Suprapubic skin (tissue), 4 donors: ENCODE data around the gene CADM2. TPM values are rescaled to one million over a fixed set of nuclear protein-coding genes. Genes with fewer than 3 reads are reported as not detected.

Experiments
- DNase-seq, 2 donors: peaks; one replicate each; pipeline ENCODE4 v3.0.0-alpha.2; 2019; ENCODE audit warnings: low spot score in 2 of 2
- H3K27ac ChIP-seq: fragments of 200-600 bp; sonication (generic); one replicate; pipeline ENCODE4 v1.5.1; 2019
- H3K27me3 ChIP-seq: fragments of 200-600 bp; sonication (generic); one replicate; pipeline ENCODE4 v1.5.1; 2019
- H3K36me3 ChIP-seq: fragments of 200-600 bp; sonication (generic); one replicate; pipeline ENCODE4 v1.5.1; 2019
- H3K4me1 ChIP-seq: fragments of 200-600 bp; sonication (generic); one replicate; pipeline ENCODE4 v1.5.1; 2019
- H3K4me3 ChIP-seq: fragments of 200-600 bp; sonication (generic); one replicate; pipeline ENCODE4 v1.5.1; 2019; ENCODE audit warnings: mild to moderate bottlenecking
- H3K9me3 ChIP-seq: fragments of 200-600 bp; sonication (generic); one replicate; pipeline ENCODE4 v1.5.1; 2019
- CTCF ChIP-seq, 2 donors: fragments of 200-600 bp in 1 of 2; fragments of 450-650 bp in 1 of 2; sonication (generic) in 1 of 2; IDR thresholded peaks; one replicate each; pipeline ENCODE4 v1.5.1; 2016 to 2019; ENCODE audit warnings: antibody characterized with exemption in 2 of 2, mild to moderate bottlenecking in 1 of 2, moderate library complexity in 1 of 2
- EP300 ChIP-seq: sonication (generic); formaldehyde crosslinking; IDR thresholded peaks from one replicate; pipeline ENCODE4 v1.6.1; 2017; ENCODE audit warnings: antibody characterized with exemption
- POLR2A ChIP-seq, 2 donors: fragments of 450-650 bp; IDR thresholded peaks; one replicate each; pipeline ENCODE4 v1.6.1; 2017; ENCODE audit warnings: antibody characterized with exemption in 2 of 2, mild to moderate bottlenecking in 2 of 2, moderate library complexity in 2 of 2
- POLR2AphosphoS5 ChIP-seq, 3 donors: sonication (generic); formaldehyde crosslinking; IDR thresholded peaks; one replicate each; pipeline ENCODE4 v1.6.1; 2017; ENCODE audit warnings: antibody characterized with exemption in 3 of 3
- WGBS: methylation state at CpG from one replicate; pipeline ENCODE4 v1.1.5; 2018; 5-methylcytosine and 5-hydroxymethylcytosine counted together
- total RNA-seq, 4 donors: library from RNA; depleted of rRNA; stranded (reverse); fragments of >200 nt; gene quantifications; one replicate each; pipeline ENCODE4 v1.1.0, GENCODE V29; 2016

The CADM2 gene
- total RNA-seq, 4 donors from 2014 or later, result 0.68 to 2.8 (median 1.4) TPM

DNA sequence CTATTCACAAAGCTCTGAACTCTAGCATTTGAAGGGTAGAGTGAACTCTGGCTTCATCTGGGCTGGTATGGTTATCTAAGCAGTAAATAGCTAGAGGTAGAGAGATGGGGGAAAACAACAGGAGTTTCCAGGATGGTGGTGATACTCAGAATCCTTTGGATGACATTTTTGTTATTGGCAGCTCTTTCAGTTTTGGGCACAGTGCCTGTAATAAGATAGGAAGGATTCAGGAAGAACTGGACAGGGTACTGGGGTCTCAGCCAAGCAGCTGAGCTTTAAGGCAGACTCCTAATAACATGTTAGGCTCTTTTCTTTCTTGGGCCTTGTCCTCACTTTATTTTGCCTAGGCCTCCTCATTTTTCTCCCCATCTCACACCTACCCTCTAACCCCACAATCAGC, 338.5 kb downstream of the CADM2 start:
- H3K27ac ChIP-seq, result no peak overlapping the region
- H3K9me3 ChIP-seq, result no peaks in the 10 kb centered on the region
- no peaks in the 10 kb centered on the region for H3K4me1 ChIP-seq
- H3K36me3 ChIP-seq, result no peaks in the 10 kb centered on the region
- TF ChIP-seq EP300, result no peak
- no peak for TF ChIP-seq POLR2AphosphoS5 (IDR thresholded peaks at IDR 0.05)
- no peak for TF ChIP-seq POLR2A (IDR thresholded peaks at IDR 0.05)
- no peak for TF ChIP-seq CTCF (IDR thresholded peaks at IDR 0.05)
- H3K27me3 ChIP-seq, result no peaks in the 10 kb centered on the region
- DNase-seq, result no peak
- no peak overlapping the region for H3K4me3 ChIP-seq

- Histone ChIP-seq H3K27me3 (no peaks in the 10 kb centered on the region), H3K9me3 (no peaks in the 10 kb centered on the region), H3K36me3 (no peaks in the 10 kb centered on the region), H3K4me3 (no peak overlapping the region), H3K4me1 (no peaks in the 10 kb centered on the region), H3K27ac (no peak overlapping the region)
- WGBS, result 50% methylated on average over 1 of the region's 1 CpG
- no peak for TF ChIP-seq POLR2A (IDR thresholded peaks at IDR 0.05)
- TF ChIP-seq POLR2AphosphoS5 (IDR thresholded peaks at IDR 0.05), result no peak
- no peak for TF ChIP-seq EP300
- no peak for TF ChIP-seq CTCF (IDR thresholded peaks at IDR 0.05)
- DNase-seq, result no peak
Observed at GRCh38 chr3:85298032-85298431, 339.2 kb downstream of the CADM2 start.

DNA sequence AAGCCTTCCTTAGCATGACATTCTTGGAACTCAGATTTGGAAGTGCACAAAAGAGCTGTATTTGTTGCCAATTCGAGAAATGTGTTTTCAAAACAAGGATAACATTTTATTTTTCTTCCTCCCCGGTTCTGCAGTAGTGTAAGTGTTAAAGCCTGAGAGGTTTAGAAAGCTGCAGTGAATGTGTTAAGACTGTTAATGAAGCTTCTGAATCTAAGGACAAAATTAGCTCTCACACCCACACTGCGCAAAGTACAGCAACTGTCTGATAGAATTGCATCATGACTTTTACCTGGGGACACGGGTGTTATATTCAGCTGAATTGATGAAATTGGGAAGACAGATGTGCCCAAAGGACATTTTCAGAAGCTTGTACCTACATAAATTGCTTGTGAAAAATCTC, 344.4 kb downstream of the CADM2 start:
- WGBS, result 64% methylated on average over 4 of the region's 4 CpGs
- Histone ChIP-seq H3K27ac (no peak overlapping the region), H3K4me3 (no peak overlapping the region), H3K36me3 (no peaks in the 10 kb centered on the region), H3K9me3 (no peaks in the 10 kb centered on the region), H3K27me3 (no peaks in the 10 kb centered on the region), H3K4me1 (no peaks in the 10 kb centered on the region)
- DNase-seq, result no peak
- TF ChIP-seq POLR2AphosphoS5 (IDR thresholded peaks at IDR 0.05), result no peak
- TF ChIP-seq EP300, result no peak
- TF ChIP-seq CTCF (IDR thresholded peaks at IDR 0.05), result no peak
- no peak for TF ChIP-seq POLR2A (IDR thresholded peaks at IDR 0.05)

DNA sequence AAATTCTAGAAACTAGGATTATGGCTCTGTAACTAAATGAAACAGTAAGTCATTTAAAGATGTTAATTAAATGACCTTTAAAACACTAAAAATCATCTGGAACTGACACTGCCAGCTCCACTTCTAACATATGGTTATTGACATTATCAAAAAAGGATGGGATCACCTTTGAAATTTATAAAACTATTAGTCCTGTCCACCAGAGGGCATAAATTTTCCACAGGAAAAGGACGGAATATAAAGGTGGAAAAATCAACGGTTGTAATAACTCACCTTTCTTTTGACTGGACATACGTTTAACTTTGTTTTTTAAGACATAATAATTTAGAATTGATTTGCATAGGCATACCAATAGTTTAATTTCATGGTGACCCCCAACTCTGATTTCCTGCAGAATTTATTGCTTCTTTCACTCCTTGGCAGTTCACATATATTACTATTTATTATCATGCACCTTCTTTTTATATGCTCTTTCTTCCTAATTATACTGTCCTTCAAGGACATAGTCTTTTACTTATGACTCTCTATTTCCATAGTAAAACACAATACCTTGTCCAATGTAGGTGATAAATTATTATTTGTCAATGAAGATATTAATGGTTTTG, 345.7 kb downstream of the CADM2 start:
- Histone ChIP-seq H3K27me3 (no peaks in the 10 kb centered on the region), H3K36me3 (no peaks in the 10 kb centered on the region), H3K4me1 (no peaks in the 10 kb centered on the region), H3K4me3 (no peak overlapping the region), H3K27ac (no peak overlapping the region), H3K9me3 (no peaks in the 10 kb centered on the region)
- TF ChIP-seq POLR2AphosphoS5 (IDR thresholded peaks at IDR 0.05) (no peak), EP300 (no peak), POLR2A (IDR thresholded peaks at IDR 0.05) (no peak), CTCF (IDR thresholded peaks at IDR 0.05) (no peak)
- no peak for DNase-seq
- 44% methylated on average over 3 of the region's 3 CpGs for WGBS

- WGBS, result 78% methylated on average over 3 of the region's 3 CpGs
- Histone ChIP-seq H3K27me3 (no peaks in the 10 kb centered on the region), H3K36me3 (no peaks in the 10 kb centered on the region), H3K4me1 (no peaks in the 10 kb centered on the region), H3K4me3 (no peak overlapping the region), H3K9me3 (no peaks in the 10 kb centered on the region), H3K27ac (no peak overlapping the region)
- TF ChIP-seq POLR2AphosphoS5 (IDR thresholded peaks at IDR 0.05) (no peak), CTCF (IDR thresholded peaks at IDR 0.05) (no peak)
- no peak for DNase-seq
Observed at GRCh38 chr3:85312331-85312730, 353.5 kb downstream of the CADM2 start.
